ENCODE measurements around the gene ZMYND11. TPM values are rescaled to one million over a fixed set of nuclear protein-coding genes. Genes with fewer than 3 reads are reported as not detected.
"Not testable (repeated sequence)": the region's sequence is repeated elsewhere in the genome, so short reads cannot be mapped to it uniquely, and the experiment has no call there.

Gene ZMYND11
- total and polyA plus RNA-seq, 12 donors: 26.6 to 95.4 (median 78.6) TPM

DNA sequence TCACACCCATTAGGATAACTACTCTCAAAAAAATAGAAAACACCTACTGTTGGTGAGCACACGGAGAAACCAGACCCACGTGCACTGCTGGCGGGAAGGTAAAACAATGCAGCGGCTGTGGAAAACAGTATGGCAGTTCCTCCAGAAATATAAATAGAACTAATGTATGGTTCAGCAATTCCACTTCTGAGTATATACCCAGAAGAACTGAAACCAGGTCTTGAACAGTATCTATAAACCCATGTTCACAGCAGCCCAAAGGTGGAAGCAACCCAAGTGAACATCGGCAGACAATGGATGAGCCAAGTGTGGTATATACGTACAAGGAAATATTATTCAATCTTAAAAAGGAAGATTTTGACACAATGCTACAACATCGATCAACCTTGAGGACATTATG, 164.7 kb downstream of the ZMYND11 start:
- peaks cover 0 to 13% (median 8%) of the 10 kb centered on the region in 9 donors for H3K4me1 ChIP-seq
- no peak overlapping the region for H3K27ac ChIP-seq
- intact Hi-C loops (cut with DNase I): no loop called here
- H3K27me3 ChIP-seq: no peaks in the 10 kb centered on the region
- WGBS, 2 donors: 97 to 98% methylated on average over 7 of the region's 7 CpGs
- H3K9me3 ChIP-seq: no peaks in the 10 kb centered on the region
- peaks cover 0 to 47% (median 7%) of the 10 kb centered on the region in 9 donors for H3K36me3 ChIP-seq
- no peak overlapping the region for H3K4me3 ChIP-seq
- DNase-seq (no peak), ATAC-seq (no peak)
- TF ChIP-seq CTCF (IDR thresholded peaks at IDR 0.05): no peak

DNA sequence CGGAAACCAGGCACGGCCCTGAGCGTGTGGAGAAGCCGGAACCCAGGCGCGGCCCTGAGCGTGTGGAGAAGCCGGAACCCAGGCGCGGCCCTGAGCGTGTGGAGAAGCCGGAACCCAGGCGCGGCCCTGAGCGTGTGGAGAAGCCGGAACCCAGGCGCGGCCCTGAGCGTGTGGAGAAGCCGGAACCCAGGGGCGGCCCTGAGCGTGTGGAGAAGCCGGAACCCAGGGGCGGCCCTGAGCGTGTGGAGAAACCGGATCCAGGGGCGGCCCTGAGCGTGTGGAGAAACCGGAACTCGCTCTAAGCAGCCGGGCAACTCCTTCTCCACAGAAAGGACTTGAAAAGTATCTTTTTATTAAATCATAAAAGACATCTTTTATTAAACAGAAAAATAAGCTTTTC, 165.3 kb downstream of the ZMYND11 start:
- DNase-seq; ATAC-seq; intact Hi-C loops (cut with DNase I); H3K27me3 ChIP-seq; H3K9me3 ChIP-seq; H3K4me3 ChIP-seq; H3K27ac ChIP-seq: not testable (repeated sequence)
- peaks cover 0 to 13% (median 8%) of the 10 kb centered on the region in 9 donors for H3K4me1 ChIP-seq
- WGBS, 2 donors: 98% methylated on average over 26 to 27 of the region's 31 CpGs
- peaks cover 0 to 47% (median 7%) of the 10 kb centered on the region in 9 donors for H3K36me3 ChIP-seq

- Histone ChIP-seq H3K9me3 (no peaks in the 10 kb centered on the region), H3K36me3 (peaks cover 0 to 47% (median 7%) of the 10 kb centered on the region in 9 donors), H3K27me3 (no peaks in the 10 kb centered on the region), H3K4me3 (no peak overlapping the region), H3K27ac (no peak overlapping the region), H3K4me1 (peaks cover 0 to 16% (median 8%) of the 10 kb centered on the region in 9 donors)
- no peak for TF ChIP-seq CTCF (IDR thresholded peaks at IDR 0.05)
- ATAC-seq: no peak
- intact Hi-C loops (cut with DNase I): no loop called here
- DNase-seq: no peak
- WGBS, 2 donors: 98% methylated on average over 9 of the region's 9 CpGs
Measured at GRCh38 chr10:301536-301935, 166.3 kb downstream of the ZMYND11 start.

Other genes with a start within 250 kb of the ZMYND11 start
- gene TUBB8, start 86.2 kb upstream of the ZMYND11 start, total RNA-seq: not detected
- gene TUBB8, start 86.2 kb upstream of the ZMYND11 start, polyA plus RNA-seq: under 1 TPM in 1 of 2 donors, not detected in 1; 0.04 TPM

All from heart right ventricle (tissue), 16 donors.